ENCODE results near the gene FOXRED1.
A peak's percentile ranks its signal among the peaks of the same experiment; 100 is the strongest.

FOXRED1 gene

GRCh38 chr11:126284829-126285228 lies 15.9 kb downstream of the FOXRED1 start:
- TF ChIP-seq, protein P1, sequence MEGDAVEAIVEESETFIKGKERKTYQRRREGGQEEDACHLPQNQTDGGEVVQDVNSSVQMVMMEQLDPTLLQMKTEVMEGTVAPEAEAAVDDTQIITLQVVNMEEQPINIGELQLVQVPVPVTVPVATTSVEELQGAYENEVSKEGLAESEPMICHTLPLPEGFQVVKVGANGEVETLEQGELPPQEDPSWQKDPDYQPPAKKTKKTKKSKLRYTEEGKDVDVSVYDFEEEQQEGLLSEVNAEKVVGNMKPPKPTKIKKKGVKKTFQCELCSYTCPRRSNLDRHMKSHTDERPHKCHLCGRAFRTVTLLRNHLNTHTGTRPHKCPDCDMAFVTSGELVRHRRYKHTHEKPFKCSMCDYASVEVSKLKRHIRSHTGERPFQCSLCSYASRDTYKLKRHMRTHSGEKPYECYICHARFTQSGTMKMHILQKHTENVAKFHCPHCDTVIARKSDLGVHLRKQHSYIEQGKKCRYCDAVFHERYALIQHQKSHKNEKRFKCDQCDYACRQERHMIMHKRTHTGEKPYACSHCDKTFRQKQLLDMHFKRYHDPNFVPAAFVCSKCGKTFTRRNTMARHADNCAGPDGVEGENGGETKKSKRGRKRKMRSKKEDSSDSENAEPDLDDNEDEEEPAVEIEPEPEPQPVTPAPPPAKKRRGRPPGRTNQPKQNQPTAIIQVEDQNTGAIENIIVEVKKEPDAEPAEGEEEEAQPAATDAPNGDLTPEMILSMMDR (conservative IDR thresholded peaks at IDR 0.05): no peak
- H3K27ac ChIP-seq: no peak overlapping the region

DNA sequence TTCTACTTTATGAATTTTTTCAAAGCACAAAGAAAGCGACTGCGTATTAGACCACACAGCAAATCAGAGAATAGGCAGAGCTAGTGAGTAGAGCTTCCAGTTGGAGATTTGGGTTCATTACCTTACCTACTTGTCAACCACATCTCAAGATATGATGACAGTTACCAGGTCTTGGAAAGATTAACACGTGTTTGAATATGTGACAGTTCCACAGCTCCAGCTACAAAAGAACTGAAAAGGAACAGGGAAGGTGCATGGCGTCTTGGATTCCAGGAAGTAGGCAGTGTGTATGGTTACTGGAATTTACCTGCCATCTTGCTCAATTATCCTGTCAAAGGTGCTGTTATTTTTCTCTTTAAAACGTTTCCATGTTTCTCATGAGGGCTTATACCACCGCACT lies 19.3 kb downstream of the FOXRED1 start:
- TF ChIP-seq, protein P1 (conservative IDR thresholded peaks at IDR 0.05): no peak
- no peak overlapping the region for H3K27ac ChIP-seq

- H3K27ac ChIP-seq: peak overlapping the region; percentile 36; the same call in 1 of the 2 replicates
- TF ChIP-seq, protein P1 (conservative IDR thresholded peaks at IDR 0.05): no peak
Measured at GRCh38 chr11:126290887-126291286, 21.9 kb downstream of the FOXRED1 start.

GRCh38 chr11:126293726-126294125 lies 24.8 kb downstream of the FOXRED1 start:
- TF ChIP-seq, protein P1 (conservative IDR thresholded peaks at IDR 0.05): no peak

GRCh38 chr11:126297004-126297403 lies 28.1 kb downstream of the FOXRED1 start:
- TF ChIP-seq, protein P1 (conservative IDR thresholded peaks at IDR 0.05): no peak
- no peak overlapping the region for H3K27ac ChIP-seq

More at GRCh38 chr11:126293726-126294125, 24.8 kb downstream of the FOXRED1 start:
- H3K27ac ChIP-seq: no peak overlapping the region

DNA sequence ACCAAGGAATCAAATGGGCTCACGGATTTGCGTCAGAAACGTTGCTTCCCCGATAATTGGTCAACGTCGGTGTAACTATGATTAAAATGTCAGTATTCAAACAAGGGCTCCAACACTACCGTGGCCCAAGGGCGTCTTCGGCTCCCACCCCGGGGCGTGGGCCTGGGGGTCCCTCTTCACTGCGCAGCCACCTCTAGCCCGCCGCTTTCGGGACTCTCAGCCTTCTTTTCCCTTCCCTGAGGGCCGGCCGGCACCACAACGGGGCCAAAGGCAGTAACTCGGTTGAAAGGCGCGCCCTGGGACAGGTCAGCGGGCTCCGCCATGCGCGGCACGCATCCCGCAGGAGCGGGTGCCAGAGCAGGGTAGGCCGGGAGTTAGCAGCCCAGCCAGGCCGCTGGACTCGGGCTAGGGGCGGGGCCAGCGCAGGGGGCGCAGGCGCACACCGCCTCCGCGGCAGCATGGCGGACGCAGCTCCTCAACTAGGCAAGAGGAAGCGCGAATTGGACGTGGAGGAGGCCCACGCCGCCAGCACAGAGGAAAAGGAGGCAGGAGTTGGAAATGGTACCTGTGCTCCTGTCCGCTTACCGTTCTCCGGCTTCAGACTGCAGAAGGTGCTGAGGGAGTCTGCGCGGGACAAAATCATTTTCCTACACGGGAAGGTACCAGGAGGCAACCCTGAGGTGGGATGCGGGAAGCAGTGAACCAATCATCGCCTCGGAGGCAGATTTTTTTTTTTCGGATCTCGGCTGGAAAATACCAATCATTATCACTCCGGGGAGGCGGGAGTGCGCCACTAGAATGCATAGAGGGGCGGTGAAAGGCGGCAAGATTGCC lies 34.9 kb downstream of the FOXRED1 start, which contains the start of gene DCPS:
Gene DCPS, plus strand, starts transcription at position 438 of the 834 bp plus-strand sequence. Its CDS starts 21 bp downstream, at position 459.
- H3K27ac ChIP-seq: peak within 1 kb of the TSS; percentile 98
- TF ChIP-seq, protein P1 (conservative IDR thresholded peaks at IDR 0.05): no peak

DNA sequence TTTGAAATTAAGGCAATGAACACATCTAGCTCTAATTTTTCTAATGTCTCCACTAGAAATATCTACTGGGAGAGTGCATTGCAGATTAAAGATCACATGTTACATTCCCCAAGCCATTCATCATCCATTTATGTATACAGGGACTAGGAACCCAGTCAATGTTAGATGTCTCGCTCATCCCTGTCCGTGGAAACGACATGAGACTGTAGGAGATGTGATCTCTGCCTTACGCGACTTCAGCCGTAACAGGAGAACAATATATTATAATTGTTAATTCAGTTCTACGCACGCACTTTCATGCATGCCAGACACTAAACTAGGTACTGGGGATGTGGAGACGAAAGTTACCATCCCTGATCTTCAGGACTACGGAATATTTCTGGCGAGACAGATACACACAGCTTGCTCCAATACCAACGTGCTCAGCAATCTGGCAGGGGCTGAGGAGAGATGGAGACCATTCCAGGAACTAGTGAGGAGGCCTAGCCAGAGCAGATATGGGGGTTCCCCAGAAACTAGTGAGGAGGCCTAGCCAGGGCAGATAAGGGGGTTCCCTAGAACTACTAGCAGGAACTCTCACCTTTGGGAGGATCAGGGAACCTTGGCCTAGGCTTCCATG lies 35.6 kb downstream of the FOXRED1 start:
- H3K27ac ChIP-seq: peak overlapping the region; percentile 98
- TF ChIP-seq, protein P1 (conservative IDR thresholded peaks at IDR 0.05): no peak
